ENCODE results near the gene PRKN.

Gene PRKN

DNA sequence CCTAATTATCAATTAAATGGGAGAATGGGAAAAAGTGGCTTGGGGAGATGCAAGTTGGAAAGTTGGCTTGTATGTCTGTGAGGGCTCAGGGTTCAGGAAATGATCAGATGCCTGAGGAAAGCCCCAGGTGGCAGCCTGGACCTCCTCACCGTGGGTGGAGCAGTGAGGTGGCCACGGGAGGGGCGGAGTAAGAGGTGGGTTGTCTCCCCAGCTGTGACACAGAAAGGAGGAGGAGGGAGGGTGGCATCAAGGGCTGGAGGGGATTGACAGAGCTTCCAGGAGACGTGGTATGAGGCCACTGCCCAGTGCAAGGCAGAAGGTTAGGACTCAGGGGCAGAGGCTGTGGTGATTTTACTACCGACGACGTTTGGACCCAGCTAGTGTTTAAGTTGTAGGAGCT, 672.2 kb downstream of the PRKN start:
- TF ChIP-seq POLR2A (IDR thresholded peaks at IDR 0.05; ENCODE audit: low read depth, low read length): no peak
- FAIRE-seq: no peak
- no peak for DNase-seq (ENCODE audit: insufficient read length, low spot score)

DNA sequence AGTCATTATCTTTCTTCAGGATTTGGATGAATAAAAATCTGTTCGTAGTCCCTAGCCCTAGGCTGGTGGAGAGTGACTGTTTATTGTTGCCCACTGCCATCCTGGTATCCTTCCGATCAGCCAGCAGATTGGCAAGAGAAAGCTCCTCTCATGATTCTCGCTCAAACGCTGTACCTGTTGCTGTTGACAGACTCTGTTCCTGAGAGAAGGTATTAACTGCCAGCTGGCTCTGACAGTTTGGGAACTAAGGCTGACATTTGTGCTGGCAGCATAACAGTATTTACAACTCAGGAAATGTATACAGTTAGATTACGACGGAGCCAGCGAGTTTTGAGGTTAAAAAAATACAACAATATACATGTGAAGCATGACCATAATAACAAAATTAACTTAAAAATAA, 674.5 kb downstream of the PRKN start:
- no peak for TF ChIP-seq POLR2A (IDR thresholded peaks at IDR 0.05; ENCODE audit: low read depth, low read length)
- DNase-seq (ENCODE audit: insufficient read length, low spot score) (no peak), FAIRE-seq (no peak)

DNA sequence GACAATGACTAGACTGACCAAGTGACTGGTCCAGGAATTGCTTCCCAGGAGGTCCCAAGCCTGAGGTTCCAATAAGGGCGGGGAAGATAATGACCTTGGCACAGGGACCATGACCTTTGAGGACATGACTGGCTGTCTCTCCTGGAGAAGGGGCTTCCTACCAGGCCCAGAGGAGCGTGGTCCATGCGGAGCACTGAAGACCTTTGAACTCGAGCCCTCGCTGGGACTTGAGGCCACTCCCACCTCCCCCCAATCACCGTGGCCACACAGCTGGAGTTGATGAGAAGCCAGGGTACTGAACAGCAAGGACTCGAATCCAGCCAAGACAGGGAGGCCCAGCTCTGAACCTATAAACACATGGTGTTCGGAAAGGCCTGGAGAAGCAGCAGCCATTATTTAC, 677.0 kb downstream of the PRKN start:
- FAIRE-seq (no peak), DNase-seq (ENCODE audit: insufficient read length, low spot score) (no peak)
- TF ChIP-seq POLR2A (IDR thresholded peaks at IDR 0.05; ENCODE audit: low read depth, low read length): no peak

DNA sequence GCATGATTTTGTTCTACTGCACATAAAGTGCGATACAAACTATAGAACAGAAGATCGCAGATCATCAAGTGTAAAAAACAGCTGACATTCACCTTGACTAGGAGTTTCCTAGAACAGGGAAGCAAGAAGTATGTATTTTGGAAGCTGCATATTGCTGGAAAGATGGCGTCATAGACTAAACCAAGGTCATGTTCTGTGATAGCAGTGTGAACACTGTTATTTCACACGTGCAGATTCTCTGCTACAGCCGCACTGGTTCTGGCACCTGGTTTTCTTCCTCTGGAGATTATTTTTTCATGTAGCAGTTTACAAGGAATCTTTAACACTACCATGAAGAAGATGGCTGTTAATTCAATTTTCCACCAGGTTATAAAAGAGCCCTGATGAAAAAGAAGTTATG, 681.2 kb downstream of the PRKN start:
- DNase-seq (ENCODE audit: insufficient read length, low spot score): no peak
- no peak for TF ChIP-seq POLR2A (IDR thresholded peaks at IDR 0.05; ENCODE audit: low read depth, low read length)
- no peak for FAIRE-seq

DNA sequence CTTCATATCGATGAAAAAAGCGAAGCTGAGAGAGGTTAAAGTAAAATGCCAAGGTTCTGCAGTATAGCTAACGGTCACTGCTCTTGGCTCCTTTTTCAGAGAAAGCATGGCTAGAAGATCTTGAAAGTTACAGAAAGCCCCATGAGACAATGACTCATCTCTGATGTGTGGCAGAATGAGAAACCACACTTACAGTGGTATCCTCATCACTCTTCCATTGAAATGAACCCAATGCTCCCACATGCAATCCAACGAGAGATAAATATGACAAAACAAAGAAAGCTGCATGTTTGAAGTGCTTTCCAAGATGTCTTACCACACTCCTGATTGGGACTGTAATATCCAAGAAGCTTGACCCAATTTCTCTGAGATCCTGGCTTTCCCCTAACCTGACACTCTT, 694.9 kb downstream of the PRKN start:
- FAIRE-seq (peak; percentile 36), DNase-seq (ENCODE audit: insufficient read length, low spot score) (no peak)
- no peak for TF ChIP-seq POLR2A (IDR thresholded peaks at IDR 0.05; ENCODE audit: low read depth, low read length)

DNA sequence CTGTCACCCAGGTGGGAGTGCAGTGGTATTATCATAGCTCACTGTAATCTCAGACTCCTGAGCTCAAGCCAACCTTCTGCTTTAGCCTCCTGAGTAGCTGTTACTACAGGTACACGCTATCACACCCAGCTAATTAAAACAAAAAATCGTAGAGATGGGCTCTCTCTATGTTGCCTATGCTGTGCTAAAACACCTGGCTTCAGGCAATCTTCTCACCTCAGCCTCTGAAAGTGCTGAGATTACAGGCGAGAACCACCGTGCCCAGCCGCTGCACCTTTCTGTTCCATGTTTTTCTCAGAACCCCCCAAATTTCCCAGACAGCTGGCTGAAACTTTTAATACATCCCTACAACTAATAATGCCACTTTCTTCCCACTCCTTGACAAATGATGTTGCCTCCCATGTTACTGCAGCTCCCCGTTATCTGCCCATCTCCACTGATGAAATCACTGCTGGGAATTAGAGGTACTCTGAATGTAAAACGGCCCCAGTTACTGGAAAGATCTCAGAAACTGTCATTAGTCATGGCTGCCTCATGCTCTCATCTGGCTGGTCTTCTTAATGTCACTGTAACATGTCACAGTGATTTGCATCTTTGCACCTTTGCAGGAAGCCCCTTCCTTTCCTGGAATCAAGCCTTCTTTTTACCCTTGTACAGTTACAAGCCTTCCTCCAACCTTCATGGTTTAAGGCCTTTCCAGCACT, 697.5 kb downstream of the PRKN start:
- no peak for TF ChIP-seq POLR2A (IDR thresholded peaks at IDR 0.05; ENCODE audit: low read depth, low read length)
- FAIRE-seq (no peak), DNase-seq (ENCODE audit: insufficient read length, low spot score) (no peak)

DNA sequence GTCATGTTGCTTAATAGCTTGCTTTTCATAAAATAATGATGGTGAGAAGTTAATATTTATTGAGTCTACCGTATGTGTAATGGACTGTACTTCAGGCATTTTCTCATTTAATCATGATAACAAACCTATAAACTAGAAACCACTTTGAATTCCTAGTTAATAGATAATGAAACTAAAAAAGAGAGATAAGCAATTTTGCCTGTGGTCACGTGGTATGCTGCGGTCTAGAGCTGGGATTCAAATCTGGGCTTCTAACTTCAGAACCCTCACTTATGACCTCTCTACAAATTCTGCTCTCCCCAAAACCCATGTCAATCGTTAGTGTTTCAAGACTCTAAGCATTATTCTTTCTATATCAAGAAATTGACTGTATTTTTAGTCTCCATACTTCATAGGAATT, 700.7 kb downstream of the PRKN start:
- FAIRE-seq: no peak
- no peak for TF ChIP-seq POLR2A (IDR thresholded peaks at IDR 0.05; ENCODE audit: low read depth, low read length)
- no peak for DNase-seq (ENCODE audit: insufficient read length, low spot score)

DNA sequence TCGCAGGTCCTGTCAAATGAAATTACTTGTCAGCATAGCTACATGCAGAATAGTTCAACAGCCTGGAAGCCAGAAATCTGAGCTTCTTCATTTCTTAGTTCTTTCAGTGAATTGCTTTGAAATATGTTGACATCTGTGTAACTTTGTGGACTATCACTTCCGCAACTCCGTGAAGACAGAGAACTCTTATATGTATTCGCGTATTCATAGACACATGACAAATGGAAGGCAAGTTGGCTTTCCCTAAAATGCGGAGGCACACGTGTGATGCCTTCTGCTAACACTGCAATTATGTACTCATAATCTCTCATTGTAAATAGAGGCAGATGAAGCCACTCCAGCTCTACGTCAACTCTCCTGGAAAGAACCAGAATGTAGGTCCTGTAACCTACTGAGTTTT, 701.5 kb downstream of the PRKN start:
- FAIRE-seq (no peak), DNase-seq (ENCODE audit: insufficient read length, low spot score) (no peak)
- no peak for TF ChIP-seq POLR2A (IDR thresholded peaks at IDR 0.05; ENCODE audit: low read depth, low read length)

DNA sequence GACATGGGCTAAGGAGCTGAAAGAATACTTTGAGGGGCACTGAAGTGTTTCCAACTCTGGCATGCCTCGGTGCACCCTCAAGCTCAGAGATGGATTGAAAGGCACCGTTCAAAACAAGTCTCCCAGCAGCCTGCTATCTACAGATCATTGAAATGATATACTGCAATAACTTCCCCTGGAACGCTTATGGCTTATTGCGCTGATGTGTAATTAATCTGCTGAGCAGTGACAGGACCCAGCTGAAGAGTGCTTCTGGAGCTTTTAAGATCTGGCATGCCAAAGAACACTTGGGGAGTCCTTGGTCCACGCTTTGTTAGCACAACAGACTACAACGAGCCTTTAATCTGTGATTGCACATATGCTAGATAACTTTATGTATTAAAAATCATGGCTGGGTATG, 708.2 kb downstream of the PRKN start:
- no peak for TF ChIP-seq POLR2A (IDR thresholded peaks at IDR 0.05; ENCODE audit: low read depth, low read length)
- FAIRE-seq (no peak), DNase-seq (ENCODE audit: insufficient read length, low spot score) (no peak)

DNA sequence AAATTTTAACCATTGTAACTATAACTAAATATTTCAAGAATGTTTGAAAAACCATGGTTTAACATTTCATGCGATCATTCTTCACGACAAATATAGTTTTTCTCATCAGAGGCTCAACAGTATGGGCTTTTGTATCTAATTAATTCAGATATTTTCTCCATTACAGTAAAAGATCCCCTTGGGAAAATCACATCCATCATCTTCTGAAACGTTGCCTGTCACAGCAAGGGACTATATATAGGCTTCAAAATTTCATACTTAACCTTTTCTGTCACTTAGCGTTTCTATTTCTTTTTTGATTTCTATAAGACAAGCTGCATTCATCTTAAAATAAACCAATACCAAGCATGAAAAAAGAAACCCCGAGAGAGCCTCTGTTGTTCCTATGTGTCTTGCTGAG, 710.0 kb downstream of the PRKN start:
- DNase-seq (ENCODE audit: insufficient read length, low spot score): no peak
- TF ChIP-seq POLR2A (IDR thresholded peaks at IDR 0.05; ENCODE audit: low read depth, low read length): no peak
- FAIRE-seq: no peak

DNA sequence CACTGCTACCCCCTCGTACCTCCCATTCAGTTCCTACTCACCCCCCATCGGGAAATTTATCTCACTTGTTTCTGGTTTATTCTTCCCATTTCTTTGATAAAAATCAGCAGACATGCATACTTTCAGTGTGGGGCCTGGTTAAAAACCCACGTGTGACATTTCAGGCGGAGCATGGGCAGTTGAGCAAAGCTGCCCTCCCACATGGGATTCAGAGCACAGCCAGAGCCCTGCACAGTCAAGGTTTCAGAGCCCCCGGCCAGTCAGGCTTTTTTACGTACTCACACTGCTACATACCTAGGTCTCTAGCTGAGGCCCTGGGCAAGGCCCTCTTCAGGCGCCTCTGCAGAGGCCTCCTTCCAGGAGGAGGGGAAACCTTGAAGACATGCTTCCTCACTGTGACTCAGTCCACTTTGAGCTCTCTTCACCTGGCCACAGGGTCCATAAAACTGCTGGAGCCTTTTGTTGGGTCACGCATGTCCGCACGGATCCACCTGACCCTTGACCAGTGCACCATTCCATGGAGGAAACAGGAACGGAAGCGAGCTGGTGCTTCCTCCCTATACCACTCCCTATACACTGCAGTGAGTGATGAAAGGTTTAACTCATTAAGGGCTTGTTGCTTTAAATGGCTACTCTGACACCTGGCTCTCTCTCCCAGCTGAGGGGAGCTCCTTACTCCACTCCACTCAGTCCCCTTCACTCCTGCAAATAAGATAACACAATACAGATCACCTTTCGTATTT, 713.3 kb downstream of the PRKN start:
- no peak for FAIRE-seq
- no peak for TF ChIP-seq POLR2A (IDR thresholded peaks at IDR 0.05; ENCODE audit: low read depth, low read length)
- DNase-seq (ENCODE audit: insufficient read length, low spot score): no peak

DNA sequence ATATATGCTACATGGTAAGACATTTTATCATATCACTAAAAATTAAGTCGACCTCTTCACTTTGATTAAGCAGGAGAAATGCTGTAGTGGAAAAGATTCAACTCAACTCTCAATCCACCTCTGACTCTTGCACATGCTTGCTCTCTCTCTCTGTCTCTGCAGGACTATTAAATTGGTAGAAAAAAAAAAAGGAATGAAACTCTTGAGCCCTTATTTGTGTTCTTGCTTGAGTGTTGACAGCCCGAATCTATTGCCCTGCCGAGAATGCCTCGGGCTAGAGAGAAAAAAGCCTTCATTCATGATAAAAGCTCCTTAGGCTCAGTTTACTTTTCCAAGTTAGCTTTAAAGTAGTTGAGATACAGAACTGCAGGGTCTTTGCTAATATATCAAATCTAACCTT, 722.2 kb downstream of the PRKN start:
- FAIRE-seq: no peak
- no peak for TF ChIP-seq POLR2A (IDR thresholded peaks at IDR 0.05; ENCODE audit: low read depth, low read length)

DNA sequence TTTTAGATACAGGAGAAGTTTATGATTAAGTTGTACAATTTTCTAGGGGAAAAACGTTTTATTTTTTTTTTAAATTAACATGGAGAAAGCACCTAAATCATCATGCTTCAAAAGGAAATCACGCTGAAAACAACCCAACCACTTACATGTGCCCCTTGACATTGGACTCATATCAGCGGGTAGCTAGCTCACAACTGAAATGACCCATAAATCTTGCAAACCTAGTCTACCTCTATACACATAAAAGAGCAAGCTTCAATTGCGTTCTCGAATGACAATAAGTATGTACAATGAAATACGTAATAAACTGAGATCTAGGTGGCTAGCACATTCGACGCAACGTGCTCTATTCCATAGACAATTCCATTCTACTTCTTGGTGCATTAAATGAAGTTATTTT, 730.8 kb downstream of the PRKN start:
- DNase-seq (ENCODE audit: insufficient read length, low spot score) (no peak), FAIRE-seq (no peak)
- no peak for TF ChIP-seq POLR2A (IDR thresholded peaks at IDR 0.05; ENCODE audit: low read depth, low read length)

More for the DNA sequence above, 722.2 kb downstream of the PRKN start:
- no peak for DNase-seq (ENCODE audit: insufficient read length, low spot score)

DNA sequence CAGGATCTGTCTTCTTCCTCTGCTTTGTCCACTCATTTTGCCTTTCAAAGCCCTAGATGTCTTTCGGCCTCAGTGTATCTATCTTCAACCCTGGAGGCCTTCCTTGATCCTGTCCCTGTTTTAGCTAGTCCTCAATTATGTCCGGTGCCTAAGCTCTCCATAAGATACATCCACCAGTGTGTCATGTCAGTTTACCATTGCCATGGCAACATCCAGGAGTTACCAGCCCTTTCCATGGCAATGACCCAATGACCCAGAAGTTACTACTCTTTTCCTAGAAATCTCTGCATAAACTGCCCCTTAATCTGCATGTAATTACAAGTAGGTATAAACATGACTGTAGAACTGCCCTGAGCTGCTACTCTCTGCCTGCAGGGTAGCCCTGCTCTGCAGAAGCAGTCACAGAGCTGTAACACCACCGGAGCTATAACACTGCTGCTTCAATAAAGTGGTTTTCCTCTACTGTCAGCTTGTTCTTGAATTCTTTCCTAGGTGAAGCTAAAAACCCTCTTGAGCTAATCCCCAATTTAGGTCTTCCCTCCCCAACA, 741.6 kb downstream of the PRKN start:
- no peak for TF ChIP-seq POLR2A (IDR thresholded peaks at IDR 0.05; ENCODE audit: low read depth, low read length)
- DNase-seq (ENCODE audit: insufficient read length, low spot score): no peak
- no peak for FAIRE-seq

DNA sequence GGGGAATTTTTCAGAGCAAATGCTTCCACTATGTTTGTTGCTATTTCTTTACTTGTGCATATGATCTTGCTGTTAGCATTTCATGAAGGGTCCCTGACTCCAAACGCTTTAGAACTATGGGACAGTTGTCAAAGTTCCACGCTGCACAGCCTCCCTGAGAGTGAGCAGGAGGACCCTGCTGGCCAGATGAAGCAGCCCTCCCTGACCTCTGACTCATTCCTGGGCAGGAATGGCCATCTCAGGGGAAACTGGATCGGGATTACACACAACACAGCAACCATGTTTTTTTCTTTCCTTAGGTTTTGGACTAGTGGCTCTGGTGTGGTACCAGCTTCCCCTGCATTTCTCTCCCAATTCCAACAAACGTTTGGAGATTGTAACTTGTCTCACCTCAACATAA, 742.9 kb downstream of the PRKN start:
- TF ChIP-seq POLR2A (IDR thresholded peaks at IDR 0.05; ENCODE audit: low read depth, low read length): no peak
- DNase-seq (ENCODE audit: insufficient read length, low spot score) (no peak), FAIRE-seq (no peak)
